H1 (cell line): Measurements from ENCODE around the gene PREX1. TPM values are rescaled to one million over a fixed set of nuclear protein-coding genes. Genes with fewer than 3 reads are reported as not detected.

Experiments
- CTCF ChIA-PET: fragments of 300-600 bp; sonication (Branson Sonifier 250); formaldehyde crosslinking; loops from one replicate; lab custom pipeline; 2021; ENCODE audit not compliant: partially characterized antibody; lab: Charles Lee
- POLR2A ChIA-PET: fragments of 300-600 bp; sonication (Branson Sonifier 250); formaldehyde crosslinking; loops from one replicate; lab custom pipeline; 2021; ENCODE audit warnings: inconsistent platforms; ENCODE audit not compliant: partially characterized antibody; lab: Charles Lee
- DNase-seq, 2 experiments: peaks; one replicate each; pipeline versions ENCODE4 v3.0.0 to v3.0.0-alpha.2; 2010 to 2022; ENCODE audit warnings: low spot score in 2 of 2, low read depth in 1 of 2, mixed read lengths in 1 of 2
- FAIRE-seq: peaks from 2 replicates; lab custom pipeline; 2011; peaks lifted over from hg19 to GRCh38; lab: Jason Lieb, UNC
- H2AFZ ChIP-seq: 2 replicates; pipeline ENCODE4 v1.8.1; 2012; ENCODE audit warnings: low read length, inconsistent platforms
- H2AK5ac ChIP-seq: 2 replicates; pipeline ENCODE4 v1.6.1; 2013; ENCODE audit warnings: low read depth, low read length
- H2BK120ac ChIP-seq: replicated peaks from 2 replicates; pipeline ENCODE3; 2013; ENCODE audit warnings: low read depth, low read length, inconsistent platforms
- H2BK12ac ChIP-seq: 2 replicates; pipeline ENCODE4 v1.6.1; 2013; ENCODE audit warnings: low read depth, low read length
- H2BK15ac ChIP-seq: 2 replicates; pipeline ENCODE4 v1.6.1; 2013; ENCODE audit warnings: low read length
- H2BK20ac ChIP-seq: 2 replicates; pipeline ENCODE4 v1.6.1; 2013; ENCODE audit warnings: low read length
- H2BK5ac ChIP-seq: 2 replicates; pipeline ENCODE4 v1.6.1; 2013; ENCODE audit warnings: low read depth, low read length
- H3K14ac ChIP-seq: 2 replicates; pipeline ENCODE4 v1.6.1; 2013; ENCODE audit warnings: inconsistent platforms; ENCODE audit not compliant: insufficient read length
- H3K18ac ChIP-seq: 2 replicates; pipeline ENCODE4 v1.6.1; 2013; ENCODE audit warnings: low read length; ENCODE audit errors: extremely low read depth
- H3K23ac ChIP-seq: 2 replicates; pipeline ENCODE4 v1.6.1; 2013; ENCODE audit warnings: inconsistent platforms; ENCODE audit not compliant: insufficient read length
- H3K23me2 ChIP-seq: 2 replicates; pipeline ENCODE4 v1.6.1; 2013; ENCODE audit warnings: low read depth, low read length
- H3K27ac ChIP-seq: 2 replicates; pipeline ENCODE4 v1.6.1; 2011; ENCODE audit warnings: low read depth, low read length, inconsistent platforms
- H3K27me3 ChIP-seq, 4 experiments: replicated peaks in 1 of 4; 1 replicate in 1 of 4; 2 replicates in 3 of 4; pipeline versions ENCODE4 v1.6.1 to v1.8.1; 2011 to 2013; ENCODE audit warnings: low read length in 3 of 4, mild to moderate bottlenecking in 3 of 4, inconsistent platforms in 2 of 4, mixed read lengths in 2 of 4, moderate library complexity in 1 of 4; ENCODE audit not compliant: control insufficient read depth in 3 of 4, insufficient read depth in 3 of 4; ENCODE audit errors: extremely low read depth in 1 of 4
- H3K36me3 ChIP-seq, 4 experiments: 2 replicates each; pipeline versions ENCODE4 v1.6.1 to v1.8.1; 2011 to 2013; ENCODE audit warnings: mild to moderate bottlenecking in 4 of 4, low read length in 3 of 4, moderate library complexity in 2 of 4, control low read depth in 1 of 4, inconsistent platforms in 1 of 4; ENCODE audit not compliant: insufficient read depth in 4 of 4, control insufficient read depth in 2 of 4
- H3K4ac ChIP-seq: replicated peaks from 2 replicates; pipeline ENCODE3; 2013; ENCODE audit warnings: low read length, low read depth, mixed read lengths, inconsistent platforms; ENCODE audit not compliant: insufficient read length
- H3K4me1 ChIP-seq, 4 experiments: replicated peaks in 1 of 4; 1 replicate in 1 of 4; 2 replicates in 3 of 4; pipeline versions ENCODE4 v1.6.1 to v1.8.1; 2011 to 2013; ENCODE audit warnings: low read length in 3 of 4, inconsistent platforms in 2 of 4, mixed read lengths in 1 of 4; ENCODE audit not compliant: insufficient read depth in 4 of 4, control insufficient read depth in 3 of 4
- H3K4me2 ChIP-seq, 2 experiments: 2 replicates each; pipeline versions ENCODE4 v1.6.1 to v1.8.1; 2011 to 2013; ENCODE audit warnings: low read depth in 2 of 2, low read length in 2 of 2, control low read depth in 1 of 2, inconsistent platforms in 1 of 2, mild to moderate bottlenecking in 1 of 2; ENCODE audit not compliant: insufficient read depth in 1 of 2
- H3K4me3 ChIP-seq, 4 experiments: fragments of 200-600, 300-600 bp in 1 of 4; sonication (generic), shearing (Covaris generic), sonication (Bioruptor Twin) in 1 of 4; 2 replicates each; pipeline versions ENCODE4 v1.5.1 to v1.8.1; 2011 to 2016; ENCODE audit warnings: low read length in 4 of 4, low read depth in 3 of 4, control low read depth in 2 of 4, inconsistent platforms in 2 of 4, mild to moderate bottlenecking in 2 of 4, mixed read lengths in 1 of 4, moderate library complexity in 1 of 4; ENCODE audit not compliant: insufficient read depth in 2 of 4; ENCODE audit errors: extremely low read depth in 1 of 4
- H3K56ac ChIP-seq: replicated peaks from 2 replicates; pipeline ENCODE3; 2013; ENCODE audit warnings: low read depth, mild to moderate bottlenecking, mixed read lengths, low read length, inconsistent platforms; ENCODE audit not compliant: insufficient read length
- H3K79me1 ChIP-seq: 2 replicates; pipeline ENCODE4 v1.6.1; 2013; ENCODE audit warnings: low read depth, low read length, control low read depth
- H3K79me2 ChIP-seq, 2 experiments: 2 replicates each; pipeline versions ENCODE4 v1.6.1 to v1.8.1; 2012 to 2013; ENCODE audit warnings: low read length in 2 of 2, mild to moderate bottlenecking in 2 of 2, inconsistent platforms in 1 of 2; ENCODE audit not compliant: insufficient read depth in 2 of 2, control insufficient read depth in 1 of 2
- H3K9ac ChIP-seq, 4 experiments: replicated peaks in 1 of 4; 1 replicate in 1 of 4; 2 replicates in 3 of 4; pipeline versions ENCODE4 v1.6.1 to v1.8.1; 2011 to 2013; ENCODE audit warnings: low read depth in 3 of 4, low read length in 3 of 4, control low read depth in 2 of 4, mild to moderate bottlenecking in 2 of 4, moderate library complexity in 2 of 4, inconsistent platforms in 1 of 4; ENCODE audit errors: extremely low read depth in 1 of 4
- H3K9me3 ChIP-seq, 2 experiments: 2 replicates each; pipeline versions ENCODE4 v1.6.1 to v1.8.1; 2012 to 2013; ENCODE audit warnings: mild to moderate bottlenecking in 2 of 2, moderate library complexity in 2 of 2, control low read depth in 1 of 2, inconsistent platforms in 1 of 2, low read depth in 1 of 2, low read length in 1 of 2, mixed read lengths in 1 of 2; ENCODE audit not compliant: insufficient read depth in 2 of 2
- H4K20me1 ChIP-seq, 2 experiments: replicated peaks in 1 of 2; 2 replicates each; pipeline versions ENCODE3 to v1.8.1; 2011 to 2013; ENCODE audit warnings: inconsistent platforms in 2 of 2, low read length in 2 of 2, mild to moderate bottlenecking in 1 of 2; ENCODE audit not compliant: insufficient read depth in 2 of 2, control insufficient read depth in 1 of 2
- H4K5ac ChIP-seq: 2 replicates; pipeline ENCODE4 v1.6.1; 2013; ENCODE audit warnings: low read length, low read depth, mixed read lengths, inconsistent platforms; ENCODE audit not compliant: insufficient read length
- H4K8ac ChIP-seq: 2 replicates; pipeline ENCODE4 v1.8.0; 2013; ENCODE audit warnings: mild to moderate bottlenecking, moderate library complexity, low read length, inconsistent platforms; ENCODE audit not compliant: insufficient read depth; ENCODE audit errors: extremely low read depth
- H4K91ac ChIP-seq: replicated peaks from 2 replicates; pipeline ENCODE3; 2013; ENCODE audit warnings: low read length, mixed read lengths, inconsistent platforms; ENCODE audit not compliant: insufficient read length
- CBX8 ChIP-seq: fragments of 300-800, 300-1000 bp; sonication (generic); IDR thresholded peaks from 2 replicates; pipeline ENCODE4 v1.7.1; 2016; ENCODE audit warnings: low read depth, low read length, borderline replicate concordance
- CHD1 ChIP-seq: IDR thresholded peaks from 2 replicates; pipeline ENCODE4 v1.6.1; 2012; ENCODE audit warnings: low read depth, low read length, improper control_type of control experiment
- EZH2 ChIP-seq: fragments of 200-600 bp; sonication (generic); IDR thresholded peaks from 2 replicates; pipeline ENCODE4 v1.7.1; 2012; ENCODE audit warnings: low read depth, mild to moderate bottlenecking, moderate library complexity, low read length, inconsistent platforms; ENCODE audit not compliant: severe bottlenecking
- GABPA ChIP-seq: IDR thresholded peaks from 2 replicates; pipeline ENCODE4 v1.6.1; 2011; ENCODE audit warnings: mild to moderate bottlenecking, low read length, moderate library complexity, borderline replicate concordance; ENCODE audit not compliant: insufficient read depth
- GTF2F1 ChIP-seq: IDR thresholded peaks from 2 replicates; pipeline ENCODE4 v1.6.1; 2012; ENCODE audit warnings: low read depth, low read length, improper control_type of control experiment, borderline replicate concordance
- JUND ChIP-seq: IDR thresholded peaks from 2 replicates; pipeline ENCODE4 v1.6.1; 2011; ENCODE audit warnings: mild to moderate bottlenecking, improper control_type of control experiment, low read length
- POLR2AphosphoS5 ChIP-seq: IDR thresholded peaks from 2 replicates; pipeline ENCODE4 v1.6.1; 2011; ENCODE audit warnings: low read depth, low read length
- RXRA ChIP-seq: IDR thresholded peaks from 2 replicates; pipeline ENCODE4 v1.6.1; 2011; ENCODE audit warnings: low read depth, mild to moderate bottlenecking, low read length, moderate library complexity; ENCODE audit not compliant: insufficient read depth
- SAP30 ChIP-seq: fragments of 300-600 bp; sonication (generic); IDR thresholded peaks from 2 replicates; pipeline ENCODE4 v1.7.1; 2012; ENCODE audit warnings: low read length, moderate library complexity, mild to moderate bottlenecking, inconsistent platforms; ENCODE audit not compliant: insufficient read depth, insufficient replicate concordance
- SIRT6 ChIP-seq: IDR thresholded peaks from one replicate; pipeline ENCODE4 v1.7.1; 2012; ENCODE audit warnings: low read length, inconsistent platforms
- SP4 ChIP-seq: IDR thresholded peaks from 2 replicates; pipeline ENCODE4 v1.6.1; 2012; ENCODE audit warnings: low read length, inconsistent platforms
- TAF7 ChIP-seq: optimal IDR thresholded peaks from 2 replicates; pipeline ENCODE3; 2011; ENCODE audit warnings: low read depth, mild to moderate bottlenecking, inconsistent platforms, low read length, moderate library complexity, borderline replicate concordance
- TEAD4 ChIP-seq: IDR thresholded peaks from 2 replicates; pipeline ENCODE4 v1.6.1; 2012; ENCODE audit warnings: low read depth, low read length, inconsistent platforms, mixed read lengths
- YY1 ChIP-seq: IDR thresholded peaks from 2 replicates; pipeline ENCODE4 v1.6.1; 2011; ENCODE audit warnings: low read depth, mild to moderate bottlenecking, low read length
- WGBS, 2 experiments: shearing (Covaris generic) in 1 of 2; methylation state at CpG; one replicate each; pipeline versions ENCODE4 v1.1.6 to v1.1.7; 2013 to 2015; ENCODE audit warnings: low lambda C conversion rate in 2 of 2, mixed read lengths in 2 of 2, inconsistent platforms in 1 of 2, low coverage in 1 of 2, missing lambda C conversion rate in 1 of 2; ENCODE audit not compliant: insufficient replicate concordance in 2 of 2, insufficient coverage in 1 of 2, insufficient read length in 1 of 2; ENCODE audit errors: extremely low coverage in 1 of 2, missing lambda C conversion rate in 1 of 2; 5-methylcytosine and 5-hydroxymethylcytosine counted together
- polyA plus RNA-seq, 7 experiments: library from polyadenylated mRNA; depleted of rRNA in 3 of 7; stranded (reverse) in 5 of 7; unstranded in 2 of 7; fragments of >200 nt in 5 of 7; fragments of 200-250 nt in 2 of 7; gene quantifications; 1 replicate in 5 of 7; 2 replicates in 1 of 7; 4 replicates in 1 of 7; pipeline versions ENCODE4 v1.2.1 to v1.2.3, GENCODE V29; 2011 to 2013; ENCODE audit warnings: missing spikeins in 2 of 7, mixed read lengths in 2 of 7
- total RNA-seq: library from RNA; stranded (reverse); fragmentation: NEBNext Ultra II Directional; extraction: Animal tissue kit (Norgen Biotek cat#: 25700); gene quantifications from 2 replicates; pipeline ENCODE4 v1.2.1, GENCODE V29; 2021

The PREX1 gene
- total and polyA plus RNA-seq, 2 of the 8 experiments (the other 6 are each of a cell fraction or from before 2014, with no cell fraction given): 10.7 to 12.8 TPM

DNA sequence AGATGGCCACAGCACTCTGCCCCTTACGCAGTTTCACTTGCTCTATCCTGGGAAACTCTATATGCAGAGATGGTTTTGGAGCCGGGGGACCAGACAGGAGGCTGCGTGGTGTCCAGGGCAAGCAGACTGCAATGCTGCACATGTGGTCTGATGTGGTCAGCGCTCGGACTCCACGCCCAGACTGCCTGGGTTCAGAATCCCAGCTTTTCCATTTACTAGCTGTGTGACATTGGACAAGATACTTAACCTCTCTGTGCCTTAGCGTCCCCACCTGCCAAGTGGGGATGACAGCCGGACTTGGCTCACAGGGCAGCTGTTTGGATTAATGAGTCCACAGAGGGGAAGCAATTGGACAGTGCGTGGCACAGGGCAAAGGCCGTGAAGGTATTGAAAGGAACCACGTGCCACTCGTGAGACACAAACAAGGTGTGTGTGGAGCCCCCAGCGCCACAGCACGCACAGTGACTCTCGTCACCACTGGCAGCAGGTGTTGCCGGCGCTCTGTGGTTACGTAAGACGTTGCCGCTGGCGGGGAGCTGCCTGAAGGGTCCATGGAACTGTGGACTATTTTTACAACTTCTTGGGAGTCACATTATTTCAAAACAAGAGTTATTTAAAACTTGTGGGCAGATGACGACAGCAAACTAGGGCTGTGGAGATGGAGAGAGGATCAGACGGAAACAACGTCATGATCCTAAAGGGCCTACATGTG, 201.4 kb downstream of the PREX1 start:
- Histone ChIP-seq H2BK12ac (no peak overlapping the region), H3K9me3 (no peaks in the 10 kb centered on the region), H2BK120ac (no peak overlapping the region), H2AFZ (no peak overlapping the region), H3K4me2 (no peak overlapping the region), H3K36me3 (no peaks in the 10 kb centered on the region), H3K4me1 (peaks cover 0 to 6% (median 4%) of the 10 kb centered on the region in 4 experiments; a peak in 4 of 7 replicates), H3K23me2 (no peaks in the 10 kb centered on the region), H3K23ac (no peak overlapping the region), H3K56ac (no peak overlapping the region), H3K4ac (no peak overlapping the region), H4K5ac (no peak overlapping the region), H3K27me3 (no peaks in the 10 kb centered on the region), H3K27ac (no peak overlapping the region), H3K14ac (no peak overlapping the region), H3K79me1 (no peaks in the 10 kb centered on the region), H2BK20ac (no peak overlapping the region), H2BK5ac (no peak overlapping the region), H2BK15ac (no peak overlapping the region), H4K91ac (no peak overlapping the region), H3K18ac (no peak overlapping the region; the same call in 1 of the 2 replicates), H3K79me2 (no peaks in the 10 kb centered on the region), H4K20me1 (no peaks in the 10 kb centered on the region), H2AK5ac (no peak overlapping the region), H3K9ac (no peak overlapping the region), H3K4me3 (no peak overlapping the region), H4K8ac (peak overlapping the region; percentile 53; the same call in 1 of the 2 replicates)
- WGBS, 2 experiments: 88% methylated on average over 24 of the region's 24 CpGs; no CpG with 5 or more reads in 1 of the 2 experiments
- ChIA-PET POLR2A (no interaction called here), CTCF (interaction anchor here (0.8 kb wide), 1 partner anchor 278 kb away, joined by 3 read pairs; no protein-coding TSS in a partner anchor)
- FAIRE-seq: no peak
- DNase-seq: no peak
- no peak for TF ChIP-seq SAP30
- no peak for TF ChIP-seq CHD1
- no peak for TF ChIP-seq JUND
- no peak for TF ChIP-seq SP4
- no peak for TF ChIP-seq YY1
- no peak for TF ChIP-seq POLR2AphosphoS5
- no peak for TF ChIP-seq RXRA
- no peak for TF ChIP-seq TAF7
- TF ChIP-seq EZH2: no peak
- no peak for TF ChIP-seq CBX8
- no peak for TF ChIP-seq GTF2F1
- no peak for TF ChIP-seq SIRT6
- TF ChIP-seq TEAD4: no peak
- TF ChIP-seq GABPA: no peak
